C4-2B (cell line): ENCODE results near the gene AP1G2.

Experiments used
- ZFX ChIP-seq: fragments of 450-650 bp; IDR thresholded peaks from 2 replicates; pipeline ENCODE4 v1.6.1; 2017
- TF ChIP-seq, protein P1 (sequence below): fragments of 450-650 bp; conservative IDR thresholded peaks from 2 replicates; pipeline ENCODE4 v1.5.1; 2017; ENCODE audit warnings: mild to moderate bottlenecking

GRCh38 chr14:23557946-23558345 is 9.6 kb downstream of the AP1G2 start:
- TF ChIP-seq, protein P1, sequence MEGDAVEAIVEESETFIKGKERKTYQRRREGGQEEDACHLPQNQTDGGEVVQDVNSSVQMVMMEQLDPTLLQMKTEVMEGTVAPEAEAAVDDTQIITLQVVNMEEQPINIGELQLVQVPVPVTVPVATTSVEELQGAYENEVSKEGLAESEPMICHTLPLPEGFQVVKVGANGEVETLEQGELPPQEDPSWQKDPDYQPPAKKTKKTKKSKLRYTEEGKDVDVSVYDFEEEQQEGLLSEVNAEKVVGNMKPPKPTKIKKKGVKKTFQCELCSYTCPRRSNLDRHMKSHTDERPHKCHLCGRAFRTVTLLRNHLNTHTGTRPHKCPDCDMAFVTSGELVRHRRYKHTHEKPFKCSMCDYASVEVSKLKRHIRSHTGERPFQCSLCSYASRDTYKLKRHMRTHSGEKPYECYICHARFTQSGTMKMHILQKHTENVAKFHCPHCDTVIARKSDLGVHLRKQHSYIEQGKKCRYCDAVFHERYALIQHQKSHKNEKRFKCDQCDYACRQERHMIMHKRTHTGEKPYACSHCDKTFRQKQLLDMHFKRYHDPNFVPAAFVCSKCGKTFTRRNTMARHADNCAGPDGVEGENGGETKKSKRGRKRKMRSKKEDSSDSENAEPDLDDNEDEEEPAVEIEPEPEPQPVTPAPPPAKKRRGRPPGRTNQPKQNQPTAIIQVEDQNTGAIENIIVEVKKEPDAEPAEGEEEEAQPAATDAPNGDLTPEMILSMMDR = no peak
- no peak for TF ChIP-seq ZFX
